ENCODE data around the gene VWA8.

Gene VWA8

DNA sequence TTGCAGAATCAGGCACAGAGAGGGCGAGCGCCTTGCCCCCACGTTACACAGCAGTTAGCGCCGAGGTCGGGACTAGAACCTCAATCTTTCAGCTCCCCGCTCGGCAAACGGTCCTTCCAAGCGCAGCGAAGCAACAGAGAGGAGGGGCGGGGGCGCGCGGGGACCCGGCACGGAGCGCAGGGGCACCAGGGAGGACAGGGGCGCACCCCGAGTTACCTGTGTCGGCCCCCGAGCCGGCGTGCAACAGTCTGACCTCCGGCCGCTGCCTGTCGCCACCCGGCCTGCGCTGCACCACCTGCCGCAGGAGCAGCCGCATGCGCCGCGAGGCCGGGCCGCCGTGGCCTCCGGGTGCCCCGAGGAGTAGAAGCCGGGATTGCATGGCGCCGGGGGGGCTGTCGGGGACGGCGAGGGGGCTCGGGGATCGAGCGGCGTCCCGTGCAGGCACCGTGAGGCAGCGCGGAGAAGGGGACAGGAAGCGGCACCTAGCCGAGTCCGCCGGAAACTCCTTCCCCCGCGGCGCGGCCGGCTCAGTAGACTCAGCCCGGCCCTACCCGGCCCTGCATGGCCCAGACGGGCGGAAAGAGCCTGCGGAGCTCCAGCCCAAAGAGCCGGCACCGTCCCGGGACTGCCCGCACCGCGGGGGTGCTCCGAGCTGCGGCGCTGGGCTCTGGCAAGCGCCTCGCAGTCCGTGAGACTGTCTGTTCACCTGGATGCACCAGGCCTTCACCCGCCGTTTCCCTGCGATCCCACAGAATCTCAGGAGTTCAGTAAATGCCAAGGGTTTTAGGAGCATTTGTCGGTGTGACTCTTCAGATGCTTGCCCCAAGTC lies at the start of gene VWA8:
VWA8 (minus strand) TSS at position 473 of the 829 bp plus-strand sequence; CDS start at position 379, 94 bp downstream.
- no peaks in the 10 kb centered on the region for H3K27me3 ChIP-seq (replicated peaks; ENCODE audit: insufficient read depth, low read length)
- peak within 1 kb of the TSS; percentile 18; the same call in 1 of the 2 replicates for H3K27ac ChIP-seq (ENCODE audit: low read length)
- no peaks in the 10 kb centered on the region for H3K36me3 ChIP-seq (replicated peaks; ENCODE audit: insufficient read depth, low read length)
- H3K4me2 ChIP-seq (ENCODE audit: low read depth, low read length): peak within 1 kb of the TSS; percentile 88
- no peaks in the 10 kb centered on the region for H3K9me2 ChIP-seq (replicated peaks; ENCODE audit: insufficient read depth, low read length)
- no peaks in the 10 kb centered on the region for H3F3A ChIP-seq (ENCODE audit: insufficient read depth, low read length)
- H3K4me3 ChIP-seq (ENCODE audit: low read length): peak within 1 kb of the TSS; percentile 83
- no peak for TF ChIP-seq EZH2 (optimal IDR thresholded peaks at IDR 0.05; ENCODE audit: low read depth, low read length)
- TF ChIP-seq, protein P1, sequence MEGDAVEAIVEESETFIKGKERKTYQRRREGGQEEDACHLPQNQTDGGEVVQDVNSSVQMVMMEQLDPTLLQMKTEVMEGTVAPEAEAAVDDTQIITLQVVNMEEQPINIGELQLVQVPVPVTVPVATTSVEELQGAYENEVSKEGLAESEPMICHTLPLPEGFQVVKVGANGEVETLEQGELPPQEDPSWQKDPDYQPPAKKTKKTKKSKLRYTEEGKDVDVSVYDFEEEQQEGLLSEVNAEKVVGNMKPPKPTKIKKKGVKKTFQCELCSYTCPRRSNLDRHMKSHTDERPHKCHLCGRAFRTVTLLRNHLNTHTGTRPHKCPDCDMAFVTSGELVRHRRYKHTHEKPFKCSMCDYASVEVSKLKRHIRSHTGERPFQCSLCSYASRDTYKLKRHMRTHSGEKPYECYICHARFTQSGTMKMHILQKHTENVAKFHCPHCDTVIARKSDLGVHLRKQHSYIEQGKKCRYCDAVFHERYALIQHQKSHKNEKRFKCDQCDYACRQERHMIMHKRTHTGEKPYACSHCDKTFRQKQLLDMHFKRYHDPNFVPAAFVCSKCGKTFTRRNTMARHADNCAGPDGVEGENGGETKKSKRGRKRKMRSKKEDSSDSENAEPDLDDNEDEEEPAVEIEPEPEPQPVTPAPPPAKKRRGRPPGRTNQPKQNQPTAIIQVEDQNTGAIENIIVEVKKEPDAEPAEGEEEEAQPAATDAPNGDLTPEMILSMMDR (IDR thresholded peaks at IDR 0.05; ENCODE audit: low read length): no peak
- TF ChIP-seq EZH2phosphoT487 (IDR thresholded peaks at IDR 0.05; ENCODE audit: low read length): no peak
- peak; percentile 72 for DNase-seq
- H3K9ac ChIP-seq (ENCODE audit: low read length): peak within 1 kb of the TSS; percentile 70
- H2AFZ ChIP-seq (ENCODE audit: low read length): peak within 1 kb of the TSS; percentile 96
- peaks cover 39% of the 10 kb centered on the region for H3K79me2 ChIP-seq (ENCODE audit: low read length)
- H4K20me1 ChIP-seq (ENCODE audit: insufficient read depth, low read length): no peaks in the 10 kb centered on the region
- H3K4me1 ChIP-seq (ENCODE audit: low read length): no peaks in the 10 kb centered on the region
- no peaks in the 10 kb centered on the region for H3K9me3 ChIP-seq (replicated peaks; ENCODE audit: insufficient read depth, low read length)

DNA sequence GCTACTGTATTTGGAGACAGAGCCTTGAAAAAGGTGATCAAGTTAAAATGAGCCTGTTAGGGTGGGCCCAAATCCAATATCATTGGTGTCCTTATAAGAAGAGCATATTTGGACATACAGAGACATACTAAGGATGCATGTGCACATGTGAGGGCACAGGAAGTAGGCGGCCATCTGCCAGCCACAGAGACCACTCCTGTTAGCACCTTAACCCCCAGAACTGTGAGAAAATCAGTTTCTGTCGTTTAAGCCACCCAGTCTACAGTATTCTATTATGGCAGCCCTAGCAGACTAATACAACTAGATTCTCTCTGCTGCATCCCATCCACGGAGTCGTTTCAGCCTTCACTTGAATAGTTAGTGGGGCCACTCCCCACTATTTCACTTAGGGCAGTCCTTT lies 48.1 kb upstream of the VWA8 start:
- H3K9me2 ChIP-seq (replicated peaks; ENCODE audit: insufficient read depth, low read length): no peaks in the 10 kb centered on the region
- no peaks in the 10 kb centered on the region for H3K4me1 ChIP-seq (ENCODE audit: low read length)
- TF ChIP-seq EZH2 (optimal IDR thresholded peaks at IDR 0.05; ENCODE audit: low read depth, low read length) (no peak), EZH2phosphoT487 (IDR thresholded peaks at IDR 0.05; ENCODE audit: low read length) (no peak)
- TF ChIP-seq, protein P1 (IDR thresholded peaks at IDR 0.05; ENCODE audit: low read length): no peak
- H2AFZ ChIP-seq (ENCODE audit: low read length): no peak overlapping the region
- no peak overlapping the region for H3K4me2 ChIP-seq (ENCODE audit: low read depth, low read length)
- no peak overlapping the region for H3K4me3 ChIP-seq (ENCODE audit: low read length)
- no peak overlapping the region for H3K9ac ChIP-seq (ENCODE audit: low read length)
- H3K79me2 ChIP-seq (ENCODE audit: low read length): no peaks in the 10 kb centered on the region
- H3K36me3 ChIP-seq (replicated peaks; ENCODE audit: insufficient read depth, low read length): no peaks in the 10 kb centered on the region
- no peak overlapping the region for H3K27ac ChIP-seq (ENCODE audit: low read length)
- H4K20me1 ChIP-seq (ENCODE audit: insufficient read depth, low read length): no peaks in the 10 kb centered on the region
- no peaks in the 10 kb centered on the region for H3K9me3 ChIP-seq (replicated peaks; ENCODE audit: insufficient read depth, low read length)
- no peaks in the 10 kb centered on the region for H3K27me3 ChIP-seq (replicated peaks; ENCODE audit: insufficient read depth, low read length)
- no peaks in the 10 kb centered on the region for H3F3A ChIP-seq (ENCODE audit: insufficient read depth, low read length)
- no peak for DNase-seq

DNA sequence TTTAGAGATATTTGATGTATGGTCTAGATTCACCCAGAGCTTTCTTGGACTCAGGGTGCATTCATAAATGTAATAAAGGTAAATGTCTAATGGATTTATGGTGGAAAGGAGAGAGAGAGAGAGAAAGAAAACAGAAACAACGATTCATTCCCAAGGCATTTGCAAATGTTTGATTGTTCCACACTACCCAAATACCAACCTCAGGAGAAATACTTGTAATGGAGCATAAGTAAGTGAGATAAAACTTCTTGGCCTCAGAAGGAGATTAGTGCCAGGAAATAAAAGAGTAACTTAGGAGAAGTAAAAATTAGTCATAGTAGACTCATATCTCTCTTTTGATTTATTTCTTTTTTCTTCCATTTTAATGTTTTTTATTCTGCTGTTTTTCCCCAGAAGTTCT lies 46.9 kb upstream of the VWA8 start:
- Histone ChIP-seq H3K4me1 (ENCODE audit: low read length) (no peaks in the 10 kb centered on the region), H3K36me3 (replicated peaks; ENCODE audit: insufficient read depth, low read length) (no peaks in the 10 kb centered on the region), H3K4me3 (ENCODE audit: low read length) (no peak overlapping the region), H3K79me2 (ENCODE audit: low read length) (no peaks in the 10 kb centered on the region), H3K9me2 (replicated peaks; ENCODE audit: insufficient read depth, low read length) (no peaks in the 10 kb centered on the region), H3K9ac (ENCODE audit: low read length) (no peak overlapping the region), H3K27ac (ENCODE audit: low read length) (no peak overlapping the region), H4K20me1 (ENCODE audit: insufficient read depth, low read length) (no peaks in the 10 kb centered on the region), H3F3A (ENCODE audit: insufficient read depth, low read length) (no peaks in the 10 kb centered on the region), H3K9me3 (replicated peaks; ENCODE audit: insufficient read depth, low read length) (no peaks in the 10 kb centered on the region), H3K4me2 (ENCODE audit: low read depth, low read length) (no peak overlapping the region), H3K27me3 (replicated peaks; ENCODE audit: insufficient read depth, low read length) (no peaks in the 10 kb centered on the region), H2AFZ (ENCODE audit: low read length) (no peak overlapping the region)
- DNase-seq: no peak
- TF ChIP-seq EZH2phosphoT487 (IDR thresholded peaks at IDR 0.05; ENCODE audit: low read length): no peak
- TF ChIP-seq EZH2 (optimal IDR thresholded peaks at IDR 0.05; ENCODE audit: low read depth, low read length): no peak
- TF ChIP-seq, protein P1 (IDR thresholded peaks at IDR 0.05; ENCODE audit: low read length): no peak
